ENCODE data around the gene GPR143.
"Not testable (repeated sequence)": the region's sequence is repeated elsewhere in the genome, so short reads cannot be mapped to it uniquely, and the experiment has no call there.

The GPR143 gene

GRCh38 chrX:9765737-9766097 is at the start of gene GPR143:
GPR143 (minus strand) TSS chrX:9765847; CDS start chrX:9765817, 30 bp downstream.
- no peak for DNase-seq

GRCh38 chrX:9811086-9811485 is 45.4 kb upstream of the GPR143 start:
- DNase-seq = not testable (repeated sequence)

GRCh38 chrX:9809876-9810275 is 44.2 kb upstream of the GPR143 start:
- not testable (repeated sequence) for DNase-seq

- DNase-seq = no peak
These were observed 41.9 kb upstream of the GPR143 start for GRCh38 chrX:9807355-9808182.

GRCh38 chrX:9805956-9806355 is 40.3 kb upstream of the GPR143 start:
- no peak for DNase-seq

- no peak for DNase-seq
These were observed 38.8 kb upstream of the GPR143 start for GRCh38 chrX:9804444-9804843.

GRCh38 chrX:9802737-9803136 is 37.1 kb upstream of the GPR143 start:
- no peak for DNase-seq

- no peak for DNase-seq
These were observed 32.0 kb upstream of the GPR143 start for GRCh38 chrX:9797384-9798360.

GRCh38 chrX:9794495-9794894 is 28.8 kb upstream of the GPR143 start:
- DNase-seq = no peak

- DNase-seq = no peak
These were observed 25.2 kb upstream of the GPR143 start for GRCh38 chrX:9790866-9791265.

- no peak for DNase-seq
These were observed 23.9 kb upstream of the GPR143 start for GRCh38 chrX:9789555-9789954.

GRCh38 chrX:9788911-9789310 is 23.3 kb upstream of the GPR143 start:
- no peak for DNase-seq

GRCh38 chrX:9786798-9787635 is 21.4 kb upstream of the GPR143 start:
- DNase-seq = no peak

GRCh38 chrX:9785944-9786797 is 20.5 kb upstream of the GPR143 start, which contains the start of gene SHROOM2:
SHROOM2 (plus strand) TSS chrX:9786429; CDS start chrX:9786546, 117 bp downstream.
- no peak for DNase-seq

GRCh38 chrX:9785254-9785943 is 19.8 kb upstream of the GPR143 start:
- no peak for DNase-seq

GRCh38 chrX:9784332-9784731 is 18.7 kb upstream of the GPR143 start:
- DNase-seq = no peak

- no peak for DNase-seq
These were observed 16.3 kb upstream of the GPR143 start for GRCh38 chrX:9781941-9782340.

- no peak for DNase-seq
These were observed 10.3 kb upstream of the GPR143 start for GRCh38 chrX:9775930-9776329.

GRCh38 chrX:9772943-9773342 is 7.3 kb upstream of the GPR143 start:
- DNase-seq = no peak

GRCh38 chrX:9770319-9770718 is 4.7 kb upstream of the GPR143 start:
- no peak for DNase-seq

GRCh38 chrX:9768321-9768839 is 2.7 kb upstream of the GPR143 start:
- not testable (repeated sequence) for DNase-seq
